ENCODE data around the gene KRT85.

GRCh38 chr12:52371716-52372115 is 4.4 kb upstream of the KRT85 start:
- TF ChIP-seq POLR2AphosphoS5 (IDR thresholded peaks at IDR 0.05; ENCODE audit: low read depth, low read length) (no peak), POU2F2 (IDR thresholded peaks at IDR 0.05; ENCODE audit: low read depth, low read length) (no peak), POLR2A (IDR thresholded peaks at IDR 0.05; ENCODE audit: low read depth, low read length) (no peak), PAX5 (IDR thresholded peaks at IDR 0.05; ENCODE audit: insufficient read depth, low read length, severe bottlenecking) (no peak)
